Stimulated activated CD8-positive, alpha-beta memory T cell treated with anti-CD3 and anti-CD28 coated beads, Interleukin-12 subunit alpha, Interleukin-12 subunit beta, amount 100 ng/mL, for 24 hours (primary cell): ENCODE measurements around the gene FOXI2.

Experiments used
- DNase-seq: peaks from one replicate; pipeline ENCODE4 v3.0.0-alpha.2; 2020; ENCODE audit errors: extremely low read depth

Gene FOXI2

DNA sequence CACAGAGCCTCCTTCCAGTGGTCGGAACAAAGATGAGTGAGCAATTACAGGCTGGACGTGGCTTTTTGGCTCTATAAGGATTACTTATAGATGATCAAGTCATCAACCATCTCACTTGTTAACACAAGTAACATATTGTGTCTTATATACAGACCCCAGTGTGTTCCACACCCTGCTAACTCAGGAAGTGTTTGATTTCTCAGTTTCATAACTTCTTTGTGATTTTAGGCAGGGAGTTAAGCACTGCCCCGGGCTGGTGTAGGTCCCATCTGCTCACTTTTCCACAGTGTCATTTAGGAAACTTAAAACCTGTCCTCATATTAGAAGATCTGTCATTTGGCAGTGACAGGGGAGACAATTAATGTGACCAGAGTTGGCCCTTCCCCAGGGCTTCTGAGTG, 6.2 kb downstream of the FOXI2 start:
- no peak for DNase-seq

GRCh38 chr10:127744956-127745355, 8.0 kb downstream of the FOXI2 start:
- DNase-seq, result no peak

- DNase-seq, result no peak
Measured at GRCh38 chr10:127745861-127746260, 8.9 kb downstream of the FOXI2 start.

- no peak for DNase-seq
Measured at GRCh38 chr10:127755753-127756152, 18.8 kb downstream of the FOXI2 start.

DNA sequence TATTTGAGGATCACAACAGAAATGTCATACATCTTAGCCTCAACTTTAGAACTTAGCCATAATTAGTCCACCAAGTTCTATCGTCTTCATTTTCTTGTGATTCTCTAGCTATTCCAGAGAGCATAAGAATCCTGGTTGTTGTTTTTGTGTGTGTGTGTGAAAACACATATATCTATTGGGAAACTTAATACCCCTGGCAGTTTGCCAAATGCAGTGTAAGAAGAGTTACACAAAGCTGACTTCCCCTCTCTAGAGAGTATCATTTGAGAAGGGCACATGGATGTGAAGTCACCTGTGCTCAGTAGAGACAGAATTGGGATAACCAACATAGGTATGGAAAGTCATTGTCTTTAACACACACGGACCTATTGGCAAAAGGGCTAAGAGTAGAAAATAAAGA, 19.3 kb downstream of the FOXI2 start:
- no peak for DNase-seq

GRCh38 chr10:127757033-127757432, 20.0 kb downstream of the FOXI2 start:
- no peak for DNase-seq

GRCh38 chr10:127759276-127759675, 22.3 kb downstream of the FOXI2 start:
- no peak for DNase-seq

DNA sequence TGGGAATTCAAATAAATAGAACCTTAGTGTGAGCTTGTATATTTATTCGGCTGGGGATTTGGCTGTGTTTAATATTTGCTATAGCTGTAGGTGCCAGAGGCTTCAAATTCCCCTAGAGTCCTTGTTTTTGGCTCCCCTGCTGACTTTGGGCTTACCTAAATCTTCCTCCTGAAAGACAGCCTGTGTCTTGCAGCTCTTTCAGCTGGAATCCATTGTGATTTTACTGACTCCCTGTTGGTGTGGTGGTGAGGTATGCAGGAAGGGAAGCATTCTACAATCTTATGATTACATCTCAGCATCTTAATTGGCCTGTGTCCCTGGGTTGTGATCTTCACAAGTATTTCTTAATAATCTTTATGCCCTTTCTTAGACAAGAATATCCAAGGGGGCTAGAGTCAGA, 25.9 kb downstream of the FOXI2 start:
- no peak for DNase-seq

DNA sequence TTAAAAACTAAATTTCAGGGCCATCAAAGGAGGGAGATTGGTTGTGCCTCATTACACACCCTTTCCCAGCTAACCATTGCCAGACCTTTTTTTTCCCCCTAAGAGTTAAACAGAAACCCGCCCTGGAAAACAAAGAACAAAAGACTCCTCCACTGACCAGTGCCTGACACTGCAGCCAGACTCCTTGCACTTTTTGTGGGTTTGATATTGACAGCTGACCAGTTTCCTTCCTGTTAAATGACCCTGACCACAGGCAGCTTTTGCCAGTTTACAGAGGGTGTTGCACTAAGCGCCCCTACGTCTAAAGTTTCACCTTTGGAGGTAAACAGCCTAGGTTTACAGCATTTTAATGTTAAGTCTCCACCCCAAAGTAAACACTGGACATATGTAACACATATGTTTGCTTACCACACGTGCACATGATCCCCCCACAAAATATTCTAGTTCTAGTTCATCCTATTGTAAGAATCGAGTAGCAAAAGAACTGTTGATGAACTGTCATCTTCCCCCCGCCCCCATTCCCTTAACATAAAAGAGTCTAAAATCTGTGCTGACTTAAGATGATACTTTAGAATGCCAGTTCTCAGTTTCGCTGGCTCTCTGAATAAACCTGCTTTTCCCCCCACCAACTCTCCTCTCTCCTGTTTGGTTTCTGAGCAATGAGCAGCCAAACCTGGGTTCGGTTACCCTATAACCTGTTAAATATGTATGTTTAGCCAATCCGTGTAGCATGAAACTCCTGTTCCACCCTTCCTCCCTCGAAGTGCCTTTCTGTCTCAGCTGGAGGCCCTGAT, 38.0 kb downstream of the FOXI2 start:
- no peak for DNase-seq

- no peak for DNase-seq
Measured at GRCh38 chr10:127776816-127777215, 39.8 kb downstream of the FOXI2 start.

DNA sequence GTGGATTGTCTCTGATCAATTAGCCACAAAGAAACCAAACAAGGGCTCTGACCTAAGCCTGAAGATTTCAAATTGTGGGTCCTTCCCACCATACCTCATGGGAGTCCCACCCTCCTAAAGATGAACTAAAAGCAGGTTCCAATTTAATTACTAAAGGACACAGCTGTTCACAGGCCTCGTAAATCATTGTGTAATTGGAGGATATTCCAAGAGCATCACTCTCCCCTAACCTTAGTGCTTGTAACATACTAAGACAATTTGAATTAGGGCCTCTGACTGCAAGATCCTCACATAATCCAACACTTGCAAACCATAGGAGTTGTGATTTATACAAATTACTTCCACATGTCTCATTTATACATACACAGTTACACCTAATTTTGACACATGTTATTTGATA, 44.4 kb downstream of the FOXI2 start:
- DNase-seq, result no peak

DNA sequence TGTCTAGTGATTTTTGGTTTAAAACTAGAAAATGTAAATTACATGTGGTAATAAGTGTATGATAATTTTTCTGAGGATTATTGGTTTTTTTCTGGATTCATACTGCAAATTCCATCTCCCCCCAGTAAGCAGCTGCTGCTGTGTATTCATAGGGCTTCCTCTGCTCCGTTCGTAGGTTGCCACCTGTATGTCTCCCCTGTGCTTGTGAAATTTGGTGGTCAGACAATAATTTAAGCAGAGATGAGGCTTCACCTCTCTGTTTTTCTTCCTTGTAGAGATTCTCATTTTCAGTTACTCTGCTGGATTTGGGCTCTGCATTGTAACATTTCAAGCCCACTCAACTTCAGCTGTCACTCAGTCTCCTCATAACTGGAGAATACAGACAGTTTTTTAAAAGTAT, 50.9 kb downstream of the FOXI2 start:
- DNase-seq, result no peak

GRCh38 chr10:127790066-127790624, 53.2 kb downstream of the FOXI2 start:
- DNase-seq, result no peak
